ENCODE data around the gene ADAM33.

ADAM33 gene

DNA sequence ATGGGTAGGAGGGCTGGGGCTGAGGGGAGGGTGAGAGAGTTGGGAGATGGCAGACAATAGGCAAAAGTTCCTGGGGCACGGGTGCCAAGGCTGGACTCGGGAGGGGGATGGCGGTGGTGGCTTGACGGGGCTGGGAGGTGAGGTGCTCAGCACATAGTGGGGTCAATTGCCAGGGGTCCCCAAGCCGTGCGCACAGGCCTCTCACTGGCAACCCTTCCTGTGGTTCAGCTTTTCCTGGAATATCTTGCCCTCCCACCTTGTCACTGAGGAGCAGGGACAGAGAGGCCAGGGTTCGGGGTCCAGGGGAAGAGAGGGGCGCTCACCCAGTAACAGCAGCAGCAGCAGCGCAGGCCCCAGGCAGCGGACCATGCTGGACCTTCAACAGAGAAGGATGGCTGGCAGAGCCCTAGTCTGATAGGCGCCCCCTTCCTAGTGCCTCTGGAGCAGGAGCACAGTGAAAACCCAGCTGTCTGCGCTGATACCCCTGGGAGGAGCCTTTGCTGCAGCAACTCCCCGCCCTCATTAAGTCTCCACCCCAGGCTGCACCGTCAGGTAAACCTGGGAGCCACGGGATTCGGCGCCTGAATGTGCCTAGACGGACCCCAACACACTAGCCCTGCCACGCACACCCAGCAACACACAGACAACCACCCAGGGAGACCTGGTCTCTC lies 18.6 kb downstream of the ADAM33 start, which contains the start of gene GFRA4:
TSS of gene GFRA4 (minus strand) at position 369 of the 671 bp plus-strand sequence. CDS start at position 369, 0 bp downstream.
- DNase-seq: no peak

DNA sequence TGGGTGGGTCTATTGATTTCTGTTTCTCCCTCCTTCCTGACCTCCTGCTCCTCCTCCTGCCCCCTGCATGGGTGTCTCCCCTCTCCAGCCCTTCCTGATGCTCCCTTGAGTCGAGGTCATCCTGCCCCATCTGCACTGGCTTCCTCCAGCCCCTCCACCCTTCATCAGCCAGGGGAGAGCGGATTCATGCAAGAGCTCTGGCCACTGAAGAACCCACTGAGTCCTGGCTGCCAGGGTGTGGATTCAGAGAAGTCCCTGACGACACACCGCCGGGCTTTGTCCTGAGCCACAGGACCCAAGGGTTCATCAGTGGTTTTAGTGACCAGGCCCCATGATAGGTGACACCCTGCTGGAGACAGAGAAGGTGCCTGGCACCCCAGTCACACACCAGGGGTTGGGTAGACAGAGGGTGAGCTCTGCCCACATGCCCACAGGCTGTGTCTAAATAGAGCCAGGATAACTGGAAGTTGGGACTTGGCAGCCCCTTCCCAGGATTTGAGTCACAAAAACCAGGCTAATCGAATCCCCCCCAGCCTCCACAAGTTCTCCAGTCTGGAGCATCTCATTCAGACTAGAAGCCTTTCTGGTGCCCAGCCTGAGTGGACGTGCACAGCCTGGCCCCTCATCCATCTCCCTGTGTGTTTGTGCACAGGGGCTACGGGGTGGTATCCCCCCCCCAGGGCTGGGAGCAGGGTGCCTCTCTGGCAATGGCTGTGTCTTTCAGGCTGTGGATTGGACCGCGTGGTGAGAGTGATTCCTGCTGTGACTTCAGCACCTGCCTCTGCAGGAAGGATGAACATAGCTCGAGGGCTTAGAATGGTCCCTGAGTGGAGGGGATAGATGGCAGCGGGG lies 19.8 kb downstream of the ADAM33 start:
- DNase-seq: no peak

DNA sequence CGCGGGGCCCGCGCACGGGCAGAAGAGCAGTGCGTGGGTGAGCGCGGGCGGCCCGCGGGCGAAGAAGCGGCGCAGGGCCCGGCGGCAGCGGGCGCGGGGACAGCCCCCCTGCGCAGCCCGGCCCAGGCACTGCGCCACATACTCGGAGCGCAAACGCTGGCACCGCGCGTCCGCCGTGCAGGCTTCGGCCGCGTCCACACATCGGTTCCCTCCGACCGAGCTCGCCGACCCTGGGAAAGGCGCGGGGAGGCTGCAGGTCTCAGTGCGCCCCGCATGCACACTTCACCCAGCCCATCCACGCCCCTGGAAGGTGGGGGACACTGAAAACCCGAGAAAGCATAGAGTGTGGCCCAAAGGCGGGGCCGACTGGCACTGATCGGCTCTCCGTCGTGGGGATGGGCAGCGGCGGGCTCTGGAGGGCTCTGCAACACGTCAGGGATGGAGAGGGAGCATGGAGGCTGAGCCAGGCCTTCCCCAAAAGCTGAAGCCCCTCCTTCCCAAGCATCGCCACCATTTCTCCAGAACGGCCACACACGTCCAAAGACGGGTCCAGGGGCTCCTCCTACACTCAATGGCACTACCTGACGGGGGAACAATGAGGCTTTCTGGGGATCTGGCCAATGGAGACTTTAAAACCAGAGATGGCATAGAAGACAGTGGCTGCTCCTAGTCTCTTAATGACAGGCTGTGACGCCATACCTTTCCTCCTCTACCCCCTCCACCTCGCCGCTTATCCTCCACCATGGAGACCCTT lies 20.6 kb downstream of the ADAM33 start:
- DNase-seq: no peak

DNA sequence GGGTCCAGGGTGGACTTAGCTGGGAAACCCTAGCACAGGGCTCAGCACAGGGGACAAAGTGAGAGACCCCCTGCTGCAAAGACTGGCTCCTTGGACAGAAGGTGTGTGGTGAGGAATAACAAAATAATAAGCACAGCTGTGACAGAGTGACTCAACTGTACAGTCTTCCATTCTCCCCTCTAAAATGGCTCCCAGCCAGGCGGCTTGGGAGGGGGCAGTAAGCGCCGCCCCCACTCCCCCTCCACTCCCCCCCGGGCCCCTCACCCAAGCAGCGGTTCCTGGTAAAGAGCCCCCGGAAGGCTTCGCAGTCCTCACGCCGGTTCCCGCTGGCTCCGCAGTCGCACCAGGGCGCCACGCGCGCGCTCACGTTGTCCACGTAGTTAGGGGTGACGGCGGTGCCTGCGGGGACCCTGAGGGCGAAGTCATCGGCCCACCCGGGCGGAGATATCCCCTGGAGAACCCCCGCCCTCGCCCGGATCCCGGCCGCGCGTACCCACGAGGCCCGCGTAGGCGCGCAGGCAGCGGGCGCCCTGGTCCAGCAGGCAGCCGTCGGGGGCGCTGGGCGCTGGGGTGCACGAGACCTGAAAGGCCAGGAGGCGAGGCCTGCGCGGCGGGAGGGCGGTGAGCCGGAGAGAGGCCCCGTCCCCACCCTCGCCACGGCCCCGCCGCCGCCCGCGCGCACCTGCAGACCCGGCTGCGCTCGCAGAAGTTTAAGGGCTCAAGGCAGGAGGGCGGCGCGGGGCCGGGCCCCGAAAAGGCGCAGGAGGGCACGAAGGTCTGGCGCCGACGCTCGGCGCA lies 21.3 kb downstream of the ADAM33 start:
- no peak for DNase-seq

DNA sequence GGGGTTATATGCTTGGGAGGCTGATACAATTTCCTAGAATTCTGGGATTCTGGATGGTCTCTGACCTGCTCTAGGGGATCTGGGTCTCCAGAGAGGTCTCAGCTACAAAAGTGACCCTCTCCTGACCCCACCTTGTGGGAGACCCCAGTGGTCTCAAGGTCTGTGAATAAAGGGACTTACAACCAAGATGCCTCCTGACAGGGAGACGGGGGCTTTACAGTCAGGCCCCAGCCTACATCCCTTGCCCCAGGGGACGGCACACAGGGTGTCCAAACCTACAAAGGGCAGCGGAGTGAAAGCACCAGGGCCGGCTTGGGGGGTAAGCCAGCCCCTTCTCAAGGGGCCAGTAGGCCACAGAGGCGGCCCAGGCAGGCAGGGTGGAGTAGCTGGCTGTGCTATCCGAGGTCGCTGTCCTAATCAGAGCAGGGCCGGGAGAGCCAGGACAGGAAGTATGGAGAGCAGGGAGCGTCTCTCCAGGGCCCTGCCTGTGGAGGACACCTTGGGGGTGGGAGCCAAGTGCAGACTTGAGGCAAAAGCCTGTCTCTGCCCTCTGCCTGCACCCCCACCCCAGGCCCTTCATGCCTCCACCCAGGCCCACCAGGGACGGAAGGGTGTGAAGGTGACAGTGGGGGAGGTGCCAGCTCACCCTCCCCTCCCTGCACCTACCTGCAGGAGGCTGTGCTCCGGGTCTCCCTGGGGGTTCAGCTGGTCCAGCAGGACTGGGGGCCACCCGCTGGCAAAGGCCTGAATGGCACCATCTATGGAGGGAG lies 22.1 kb downstream of the ADAM33 start:
- no peak for DNase-seq

DNA sequence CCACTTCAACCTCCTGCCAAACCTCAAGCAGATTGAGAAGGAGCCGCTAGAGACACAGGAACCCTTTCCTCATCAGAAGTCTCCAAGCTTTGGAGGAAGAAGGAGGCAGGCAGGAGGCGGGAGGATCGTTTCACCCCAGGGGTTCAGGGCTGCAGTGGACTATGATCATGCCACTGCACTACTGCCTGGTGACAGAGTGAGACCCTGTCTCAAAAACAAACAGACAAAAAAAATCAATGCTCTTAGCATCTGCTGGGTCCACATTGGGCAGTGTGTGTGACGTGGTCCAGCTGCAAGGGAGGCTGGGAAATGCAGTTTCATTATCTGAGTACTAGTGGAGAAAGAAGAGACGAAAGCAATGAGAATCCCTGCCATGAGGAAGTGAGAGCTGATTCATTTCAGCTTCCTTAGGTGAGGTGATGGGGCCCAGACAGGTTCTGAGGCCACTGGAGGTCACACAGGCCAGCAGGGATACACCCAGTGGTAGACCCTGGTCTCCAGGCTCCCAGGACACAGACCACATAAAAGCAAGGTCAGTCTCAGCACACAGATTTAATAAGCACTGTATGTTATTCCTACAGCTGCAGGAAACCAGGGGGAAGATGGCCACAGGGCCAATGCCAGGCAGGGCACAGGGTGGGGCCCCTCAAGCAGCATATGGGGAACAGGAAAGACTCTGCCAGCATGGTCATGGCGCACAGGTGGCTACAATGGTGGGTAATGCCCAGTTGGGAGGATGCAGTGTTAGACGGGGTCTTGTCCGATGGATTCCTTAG lies 22.9 kb downstream of the ADAM33 start:
- DNase-seq: no peak

DNA sequence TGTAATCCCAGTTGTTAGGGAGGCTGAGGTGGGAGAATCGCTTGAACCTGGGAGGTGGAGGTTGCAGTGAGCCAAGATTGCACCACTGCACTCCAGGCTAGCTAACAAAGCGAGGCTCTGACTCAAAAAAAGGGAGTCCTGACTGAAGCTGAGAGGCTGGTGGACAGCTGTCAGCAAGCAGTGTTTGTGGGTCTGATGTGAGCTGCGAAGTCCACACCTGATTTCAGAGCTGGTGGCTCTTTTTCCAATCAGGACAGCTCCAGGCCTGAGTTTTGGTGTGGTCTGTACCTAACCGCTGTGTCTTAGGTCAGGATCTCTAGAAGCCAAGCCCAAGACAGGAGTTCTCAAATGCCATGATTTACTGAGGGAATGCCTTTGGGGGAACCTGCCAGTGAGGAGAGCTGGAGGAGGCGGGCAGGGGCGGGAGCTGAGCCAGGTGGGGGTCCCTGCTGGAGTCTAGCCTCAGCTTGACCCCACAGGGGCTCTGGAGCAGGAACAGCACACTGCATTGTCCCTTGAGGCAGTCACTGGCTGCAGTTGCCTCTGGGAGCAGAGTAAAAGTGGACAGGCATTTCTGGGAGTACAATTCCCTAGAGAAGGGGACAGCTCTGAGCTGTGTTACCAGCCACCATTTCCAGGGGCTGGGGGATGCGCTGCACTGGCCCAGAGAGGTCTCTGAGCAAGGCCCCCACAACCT lies 23.6 kb downstream of the ADAM33 start:
- no peak for DNase-seq

DNA sequence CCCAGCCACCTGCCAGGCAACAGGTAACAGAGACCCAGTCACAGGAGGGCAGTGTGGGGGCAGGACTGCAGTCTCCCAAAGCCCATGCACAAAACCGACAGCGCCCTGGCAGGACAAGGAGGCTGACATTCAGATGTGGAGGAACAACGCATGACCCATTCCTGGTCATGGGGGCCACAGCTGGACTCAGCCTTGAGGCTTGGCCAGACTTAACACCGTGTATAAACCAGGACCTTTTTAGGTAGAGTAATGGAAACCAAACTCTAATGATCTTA lies 26.7 kb downstream of the ADAM33 start:
- DNase-seq: peak; percentile 6

DNA sequence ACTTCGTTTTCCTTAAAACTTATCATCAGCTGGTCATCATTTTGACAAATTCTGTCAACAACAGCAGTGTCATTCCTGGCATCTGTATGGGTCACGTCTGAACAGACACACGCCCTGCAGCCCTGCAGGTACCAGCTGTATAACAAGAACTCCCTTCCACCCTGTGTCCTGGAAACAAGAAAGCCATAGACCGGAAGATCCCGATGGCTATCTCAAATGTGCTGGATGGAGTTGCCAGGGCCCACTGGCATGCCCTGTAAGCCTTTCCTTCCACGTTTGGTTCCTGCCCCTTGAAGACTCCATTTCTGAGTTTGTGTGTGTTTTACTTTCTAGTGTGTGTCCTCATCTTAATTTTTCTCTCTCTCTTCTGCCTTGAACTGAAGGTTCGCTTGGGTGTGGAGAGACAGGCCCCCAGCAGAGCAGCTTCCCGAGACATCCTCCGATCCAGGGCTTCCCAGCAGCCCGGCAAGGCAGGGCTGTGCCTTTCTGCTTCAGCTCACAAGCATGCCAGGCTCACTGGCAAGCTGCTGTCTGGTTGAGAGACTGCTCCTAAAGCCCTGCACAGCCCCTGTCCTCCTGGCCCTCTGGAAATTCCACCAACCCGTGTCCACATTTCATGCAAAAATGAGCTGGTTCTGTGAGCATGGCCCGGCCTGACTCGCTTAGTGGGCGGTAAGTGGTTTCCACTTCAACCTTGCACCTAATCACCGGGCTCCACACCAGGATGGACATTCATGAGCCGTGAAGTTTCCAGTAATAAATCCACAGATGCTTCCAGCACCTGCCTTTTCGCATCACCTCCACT lies 27.3 kb downstream of the ADAM33 start:
- DNase-seq: no peak

DNA sequence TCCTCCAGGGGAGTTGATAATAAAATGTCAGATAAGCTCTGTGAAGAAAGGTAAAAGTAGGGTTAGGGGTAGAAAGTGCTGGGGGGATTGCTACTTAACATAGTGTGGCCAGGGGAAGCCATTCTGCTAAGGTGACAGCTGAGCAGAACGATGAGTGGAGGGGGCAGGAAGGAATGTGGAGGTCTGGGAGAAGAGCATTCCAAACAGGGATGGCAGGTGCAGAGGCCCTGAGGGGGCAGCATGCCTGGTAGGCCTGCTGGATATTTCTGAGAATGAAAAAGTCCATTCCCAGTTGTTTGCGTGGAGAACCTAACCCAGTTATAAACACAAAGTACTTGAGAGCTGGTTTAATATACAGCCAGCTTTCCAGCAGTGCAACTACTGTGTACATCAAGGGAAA lies 27.9 kb downstream of the ADAM33 start:
- no peak for DNase-seq

DNA sequence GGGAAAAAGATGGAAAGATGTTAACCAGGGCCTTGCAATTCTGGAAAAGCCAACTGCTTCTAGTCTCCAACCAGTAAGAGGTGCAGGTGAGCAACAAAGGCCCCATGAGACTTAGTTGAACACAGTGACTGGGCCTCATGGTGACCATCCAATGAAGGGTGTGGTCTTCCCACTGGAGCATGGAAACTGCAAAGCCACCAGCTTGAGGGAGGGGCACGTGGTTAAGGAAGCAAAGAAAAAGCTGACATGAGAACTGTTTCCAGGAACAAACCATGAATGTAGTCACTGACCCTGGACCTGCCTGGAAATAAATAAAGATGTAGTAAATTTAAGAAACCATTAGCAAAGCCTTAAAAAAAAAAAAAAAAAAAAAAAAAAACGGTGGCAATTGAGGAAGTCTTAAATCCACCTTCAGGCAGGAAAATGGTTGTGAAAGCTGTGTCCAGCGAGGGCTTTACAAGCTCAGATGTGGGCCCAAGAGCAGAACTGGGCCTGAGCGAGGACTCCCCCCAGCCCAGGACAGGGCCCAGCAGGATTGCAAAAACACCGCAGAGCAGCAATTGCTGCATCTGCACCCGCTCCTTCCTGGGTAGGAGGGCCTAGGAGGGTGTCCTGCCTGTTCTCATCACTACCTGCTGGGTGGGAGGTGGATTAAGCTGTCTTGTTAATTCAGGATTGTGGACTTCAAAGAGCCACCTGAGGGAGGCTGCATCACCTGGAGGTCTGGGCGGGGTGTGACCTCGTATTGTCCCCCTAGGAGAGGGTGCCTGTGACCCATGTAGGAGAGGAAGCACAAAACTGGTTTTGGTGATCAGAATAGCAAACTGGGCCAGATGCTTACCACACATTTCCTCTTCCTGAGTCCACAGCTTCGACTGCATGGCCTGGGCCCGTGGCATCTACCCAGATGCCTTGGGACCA lies 28.9 kb downstream of the ADAM33 start:
- no peak for DNase-seq

DNA sequence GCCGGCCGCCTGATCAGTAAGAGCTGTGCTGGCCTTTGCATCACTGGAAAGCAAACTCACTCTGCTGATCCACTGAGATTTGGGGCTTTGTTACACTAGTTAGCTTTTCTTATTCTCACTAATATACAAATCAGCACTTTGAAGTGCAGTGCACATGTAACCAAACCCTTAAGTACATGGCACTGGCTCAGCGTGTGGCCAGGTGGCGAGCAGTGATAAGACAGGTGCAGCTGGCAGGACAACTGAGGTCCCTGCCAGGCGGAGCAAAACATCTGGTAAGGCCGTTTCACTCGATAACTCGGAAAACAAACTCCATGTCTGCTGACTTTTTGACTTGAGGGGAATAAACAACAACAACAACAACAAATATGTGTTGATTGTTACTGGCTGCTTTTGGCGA lies 29.6 kb downstream of the ADAM33 start:
- no peak for DNase-seq

DNA sequence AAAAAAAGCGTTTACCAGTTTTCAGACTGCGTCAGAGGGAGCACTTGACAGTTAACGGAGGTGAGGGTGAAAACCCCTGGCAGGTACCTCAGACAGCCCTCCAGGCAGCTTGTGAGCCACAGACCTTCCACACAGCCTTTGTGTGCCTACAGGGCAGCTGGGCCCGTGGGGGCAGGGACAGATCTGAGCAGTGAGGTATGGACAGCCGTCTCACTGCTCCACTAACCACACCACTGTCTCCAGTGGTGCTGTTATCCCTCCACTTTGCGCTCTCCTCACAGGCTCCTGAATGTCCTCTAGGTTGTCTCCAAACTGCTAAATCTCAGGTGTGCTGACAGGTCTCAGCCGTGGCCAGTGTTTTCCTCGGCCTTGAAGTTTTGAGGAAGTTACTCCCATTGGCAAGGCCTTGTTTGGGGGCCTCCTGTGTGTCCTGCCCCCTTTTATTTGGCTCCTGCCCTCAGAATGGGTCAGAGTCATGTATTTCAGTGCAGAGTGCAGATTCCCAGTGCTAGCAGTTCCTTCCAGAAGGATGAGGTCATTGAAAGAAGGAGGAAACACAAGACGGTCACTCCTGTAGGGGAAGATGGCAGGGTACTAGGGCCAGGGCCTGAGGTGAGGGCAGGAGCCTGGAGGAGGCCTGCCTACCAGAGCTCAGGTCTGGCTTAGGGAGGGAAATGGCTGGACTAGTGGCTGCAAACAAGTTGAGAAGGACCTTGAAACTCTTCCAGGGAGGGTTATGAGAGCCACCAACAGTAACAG lies 30.4 kb downstream of the ADAM33 start:
- DNase-seq: no peak

DNA sequence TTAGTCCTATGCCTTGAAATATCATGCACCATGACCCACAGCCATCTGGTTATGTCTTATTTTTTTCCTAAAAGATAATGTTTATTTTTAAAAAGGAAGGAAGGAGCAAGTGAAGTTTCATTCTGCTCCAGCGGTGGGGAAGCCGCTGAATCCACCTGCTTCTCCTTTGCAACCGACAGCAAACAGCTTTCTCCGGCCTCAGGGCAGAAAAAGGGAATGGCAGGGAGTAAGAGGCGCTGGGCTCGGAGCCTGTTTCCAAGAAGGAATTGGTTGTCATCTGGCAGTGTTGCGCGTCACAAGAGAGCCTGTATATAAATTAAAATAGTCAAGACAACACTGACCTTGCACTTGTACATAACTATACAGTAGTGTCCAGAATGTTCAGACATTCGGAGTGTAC lies 32.9 kb downstream of the ADAM33 start:
- DNase-seq: no peak

DNA sequence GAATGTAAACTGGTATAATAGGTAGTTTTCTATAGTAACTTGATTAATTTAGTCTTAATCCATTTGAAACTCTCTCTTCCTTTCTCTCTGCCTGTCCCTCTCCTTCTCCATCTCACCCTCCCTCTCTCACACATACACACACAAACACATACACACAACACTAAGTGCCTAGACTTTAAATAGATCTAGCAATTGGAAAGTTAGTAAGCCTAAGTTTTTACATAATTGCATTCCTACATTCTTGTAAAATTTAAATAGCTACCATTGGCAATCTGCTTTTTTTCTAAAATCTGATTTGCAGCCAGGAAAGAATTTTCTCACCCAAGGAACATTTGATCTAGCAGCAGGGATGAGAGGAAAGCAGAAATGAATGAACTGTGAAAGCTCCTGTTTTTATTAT lies 34.3 kb downstream of the ADAM33 start:
- no peak for DNase-seq

DNA sequence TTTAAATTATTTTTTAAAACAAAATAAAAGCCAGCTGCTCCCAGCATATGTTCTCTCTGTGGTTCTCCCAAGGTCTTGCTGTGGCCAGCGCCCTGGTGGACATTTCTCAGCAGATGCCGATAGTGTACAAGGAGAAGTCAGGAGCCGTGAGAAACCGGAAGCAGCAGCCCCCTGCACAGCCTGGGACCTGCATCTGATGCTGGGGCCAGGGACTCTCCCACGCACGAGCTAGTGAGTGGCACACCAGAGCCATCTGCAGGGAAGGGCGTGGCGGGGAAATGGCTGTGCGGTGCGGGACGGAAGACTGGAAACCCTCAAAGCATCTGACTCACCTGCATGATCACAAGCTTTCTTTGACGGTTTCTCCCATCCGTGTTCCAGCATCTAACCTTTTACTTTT lies 35.2 kb downstream of the ADAM33 start:
- DNase-seq: no peak

DNA sequence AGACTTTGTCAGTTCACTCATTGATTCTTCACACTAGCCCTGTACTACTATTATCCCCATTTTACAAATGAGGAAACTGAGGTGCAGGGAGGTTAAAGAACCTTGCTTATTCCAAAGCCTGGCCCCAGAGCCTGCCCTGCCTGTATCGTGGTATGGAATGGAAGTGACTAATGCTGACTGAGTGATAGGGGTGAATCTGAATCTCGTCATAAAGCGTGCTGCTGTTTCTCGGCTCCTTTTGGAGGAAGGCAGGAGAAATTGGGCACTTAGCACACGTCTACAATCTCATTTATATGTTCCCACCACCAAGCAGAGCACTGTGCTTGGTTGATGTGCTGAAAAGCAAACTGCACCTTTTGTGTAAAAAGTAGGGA lies 35.8 kb downstream of the ADAM33 start:
- no peak for DNase-seq

Data from activated CD4-positive, alpha-beta T cell treated with anti-CD3 and anti-CD28 coated beads for 1 hour (primary cell).